Breast epithelium (tissue), 4 donors: ENCODE measurements around the gene CSNK1D. TPM values are rescaled to one million over a fixed set of nuclear protein-coding genes. Genes with fewer than 3 reads are reported as not detected.

Experiments used
- DNase-seq, 2 donors: peaks; one replicate each; pipeline ENCODE4 v3.0.0-alpha.2; 2019; ENCODE audit warnings: low spot score in 2 of 2
- H3K27ac ChIP-seq, 2 donors: fragments of 200-600 bp; sonication (generic) in 1 of 2; one replicate each; pipeline ENCODE4 v1.5.1; 2016 to 2019; ENCODE audit warnings: mild to moderate bottlenecking in 1 of 2
- H3K27me3 ChIP-seq, 2 donors: fragments of 200-600 bp; sonication (generic) in 1 of 2; one replicate each; pipeline versions ENCODE4 v1.5.1 to v1.6.0; 2017 to 2019; ENCODE audit warnings: control low read depth in 1 of 2, mild to moderate bottlenecking in 1 of 2
- H3K36me3 ChIP-seq: fragments of 200-600 bp; one replicate; pipeline ENCODE4 v1.5.1; 2019
- H3K4me1 ChIP-seq, 2 donors: fragments of 200-600 bp; sonication (generic); one replicate each; pipeline ENCODE4 v1.5.1; 2016 to 2019; ENCODE audit warnings: control low read depth in 1 of 2
- H3K4me3 ChIP-seq, 3 donors: fragments of 200-600 bp; sonication (generic); 1 replicate in 2 of 3; 2 replicates in 1 of 3; pipeline ENCODE4 v1.5.1; 2016 to 2019; ENCODE audit warnings: mild to moderate bottlenecking in 3 of 3, moderate library complexity in 2 of 3
- H3K9me3 ChIP-seq, 2 donors: fragments of 200-600 bp; sonication (generic) in 1 of 2; one replicate each; pipeline ENCODE4 v1.5.1; 2016 to 2019; ENCODE audit warnings: control low read depth in 1 of 2
- CTCF ChIP-seq, 3 donors: fragments of 450-650 bp; IDR thresholded peaks; one replicate each; pipeline ENCODE4 v1.5.1; 2016 to 2017; ENCODE audit warnings: antibody characterized with exemption in 3 of 3, mild to moderate bottlenecking in 3 of 3, moderate library complexity in 3 of 3
- POLR2A ChIP-seq: fragments of 450-650 bp; IDR thresholded peaks from one replicate; pipeline ENCODE4 v1.6.1; 2016; ENCODE audit warnings: antibody characterized with exemption, mild to moderate bottlenecking, moderate library complexity
- POLR2AphosphoS5 ChIP-seq, 3 donors: sonication (generic); formaldehyde crosslinking; IDR thresholded peaks; one replicate each; pipeline ENCODE4 v1.6.1; 2017; ENCODE audit warnings: antibody characterized with exemption in 3 of 3
- intact Hi-C: fragments of 100-400 bp; cut with DNase I; formaldehyde crosslinking; loops from one replicate; pipeline ENCODE4 v1.15.1; 2023; ENCODE audit warnings: low total_unique reads
- total RNA-seq, 3 donors: library from RNA; depleted of rRNA; stranded (reverse); fragments of >200 nt; gene quantifications; one replicate each; pipeline ENCODE4 v1.1.0, GENCODE V29; 2016

The CSNK1D gene
- total RNA-seq, 3 donors from 2014 or later: 50.7 to 85.9 (median 75.2) TPM

GRCh38 chr17:82225368-82226029 lies 48.0 kb downstream of the CSNK1D start:
- TF ChIP-seq POLR2AphosphoS5 (IDR thresholded peaks at IDR 0.05) (no peak), POLR2A (no peak), CTCF (IDR thresholded peaks at IDR 0.05) (no peak)
- DNase-seq: no peak
- no peaks in the 10 kb centered on the region for H3K9me3 ChIP-seq
- intact Hi-C loops: no loop called here
- peaks cover 2 to 9% of the 10 kb centered on the region in 2 donors for H3K4me1 ChIP-seq
- H3K27ac ChIP-seq: peak overlapping the region in 1 of 2 donors; percentile 43
- no peak overlapping the region for H3K4me3 ChIP-seq
- peaks cover 3 to 4% of the 10 kb centered on the region in 2 donors for H3K27me3 ChIP-seq
- no peaks in the 10 kb centered on the region for H3K36me3 ChIP-seq

GRCh38 chr17:82224666-82225065 lies 48.8 kb downstream of the CSNK1D start:
- Histone ChIP-seq H3K36me3 (no peaks in the 10 kb centered on the region), H3K4me1 (peaks cover 0 to 7% of the 10 kb centered on the region in 2 donors), H3K27me3 (peaks cover 3 to 4% of the 10 kb centered on the region in 2 donors), H3K9me3 (no peaks in the 10 kb centered on the region), H3K27ac (no peak overlapping the region), H3K4me3 (no peak overlapping the region)
- intact Hi-C loops: no loop called here
- DNase-seq: no peak
- no peak for TF ChIP-seq CTCF (IDR thresholded peaks at IDR 0.05)
- no peak for TF ChIP-seq POLR2AphosphoS5 (IDR thresholded peaks at IDR 0.05)

GRCh38 chr17:82223517-82223916 lies 50.0 kb downstream of the CSNK1D start:
- no peaks in the 10 kb centered on the region for H3K9me3 ChIP-seq
- no peak for DNase-seq
- no peaks in the 10 kb centered on the region for H3K4me1 ChIP-seq
- TF ChIP-seq POLR2A (no peak), CTCF (IDR thresholded peaks at IDR 0.05) (no peak)
- peaks cover 0 to 2% of the 10 kb centered on the region in 2 donors for H3K27me3 ChIP-seq
- no peak overlapping the region for H3K27ac ChIP-seq
- H3K36me3 ChIP-seq: no peaks in the 10 kb centered on the region
- intact Hi-C loops: no loop called here
- H3K4me3 ChIP-seq: no peak overlapping the region

- no peaks in the 10 kb centered on the region for H3K36me3 ChIP-seq
- no peaks in the 10 kb centered on the region for H3K9me3 ChIP-seq
- DNase-seq: no peak
- no peaks in the 10 kb centered on the region for H3K27me3 ChIP-seq
- TF ChIP-seq POLR2AphosphoS5 (IDR thresholded peaks at IDR 0.05): no peak
- TF ChIP-seq POLR2A: no peak
- no peak for TF ChIP-seq CTCF (IDR thresholded peaks at IDR 0.05)
- no peak overlapping the region for H3K4me3 ChIP-seq
- intact Hi-C loops: no loop called here
- H3K27ac ChIP-seq: no peak overlapping the region
- H3K4me1 ChIP-seq: peaks cover 0 to under 1% of the 10 kb centered on the region in 2 donors
These were observed 50.7 kb downstream of the CSNK1D start for GRCh38 chr17:82222816-82223215.

- no peaks in the 10 kb centered on the region for H3K27me3 ChIP-seq
- DNase-seq: no peak
These were observed 52.1 kb downstream of the CSNK1D start for GRCh38 chr17:82221341-82221902.

More at GRCh38 chr17:82221341-82221902, 52.1 kb downstream of the CSNK1D start:
- H3K9me3 ChIP-seq: no peaks in the 10 kb centered on the region
- no peak overlapping the region for H3K4me3 ChIP-seq
- no peak for TF ChIP-seq CTCF (IDR thresholded peaks at IDR 0.05)
- no peak for TF ChIP-seq POLR2A
- no peak for TF ChIP-seq POLR2AphosphoS5 (IDR thresholded peaks at IDR 0.05)
- H3K27ac ChIP-seq: no peak overlapping the region
- H3K36me3 ChIP-seq: no peaks in the 10 kb centered on the region
- H3K4me1 ChIP-seq: peaks cover 6 to 12% of the 10 kb centered on the region in 2 donors
- intact Hi-C loops: no loop called here
